Kidney (tissue), 14 donors: ENCODE data around the gene PARP9. TPM values are rescaled to one million over a fixed set of nuclear protein-coding genes. Genes with fewer than 3 reads are reported as not detected.

Source experiments
- DNase-seq, 5 donors: peaks; one replicate each; pipeline ENCODE4 v3.0.0-alpha.2; 2013 to 2020
- FAIRE-seq: peaks from 2 replicates; lab custom pipeline; 2012; peaks lifted over from hg19 to GRCh38; lab: Jason Lieb, UNC
- H3K27ac ChIP-seq, 2 donors: one replicate each; pipeline ENCODE4 v1.7.0; 2013; ENCODE audit warnings: low read depth in 2 of 2, low read length in 2 of 2, inconsistent platforms in 1 of 2
- H3K27me3 ChIP-seq: one replicate; pipeline ENCODE4 v1.7.1; 2013; ENCODE audit warnings: low read length, inconsistent platforms; ENCODE audit not compliant: control insufficient read depth, insufficient read depth
- H3K36me3 ChIP-seq, 3 donors: one replicate each; pipeline versions ENCODE4 v1.7.0 to v1.7.1; 2013; ENCODE audit warnings: low read length in 3 of 3, control low read depth in 1 of 3, inconsistent platforms in 1 of 3; ENCODE audit not compliant: insufficient read depth in 3 of 3, control insufficient read depth in 2 of 3
- H3K4me1 ChIP-seq, 3 donors: one replicate each; pipeline versions ENCODE4 v1.7.0 to v1.7.1; 2013; ENCODE audit warnings: low read length in 3 of 3, inconsistent platforms in 1 of 3, low read depth in 1 of 3; ENCODE audit not compliant: control insufficient read depth in 2 of 3, insufficient read depth in 2 of 3
- H3K4me3 ChIP-seq, 3 donors: one replicate each; pipeline versions ENCODE4 v1.7.0 to v1.8.1; 2013; ENCODE audit warnings: low read length in 3 of 3, control low read depth in 1 of 3, inconsistent platforms in 1 of 3
- H3K9ac ChIP-seq, 3 donors: one replicate each; pipeline versions ENCODE4 v1.7.0 to v1.7.1; 2013; ENCODE audit warnings: low read length in 3 of 3, control low read depth in 1 of 3, inconsistent platforms in 1 of 3
- H3K9me3 ChIP-seq, 3 donors: one replicate each; pipeline versions ENCODE4 v1.7.0 to v1.7.1; 2013; ENCODE audit warnings: low read length in 3 of 3, control low read depth in 1 of 3, inconsistent platforms in 1 of 3; ENCODE audit not compliant: control insufficient read depth in 2 of 3, insufficient read depth in 1 of 3
- CTCF ChIP-seq: IDR thresholded peaks from 3 replicates; pipeline ENCODE4 v1.5.1; 2012; ENCODE audit warnings: mild to moderate bottlenecking, moderate library complexity, borderline replicate concordance; ENCODE audit not compliant: insufficient read depth; ENCODE audit errors: extremely low read depth
- intact Hi-C: fragments of 100-400 bp; cut with DNase I; formaldehyde crosslinking; loops from one replicate; pipeline ENCODE4 v1.11.1; 2022
- polyA plus RNA-seq: library from polyadenylated mRNA; stranded (reverse); fragments of 350-450 nt; fragmentation: Illumina TruSeq; extraction: RNeasy Lipid Tissue Mini Kit (QIAGEN cat#74804); gene quantifications from one replicate; pipeline ENCODE4 v1.2.3, GENCODE V29; 2014; ENCODE audit warnings: low read depth, low replicate concordance; ENCODE audit not compliant: insufficient read depth
- total RNA-seq: library from RNA; stranded (reverse); fragmentation: NEBNext Ultra II Directional; extraction: Animal tissue kit (Norgen Biotek cat#: 25700); gene quantifications from one replicate; pipeline ENCODE4 v1.2.1, GENCODE V29; 2021
- donor health status: control.
- donor health status: control.
- donor health status: control.
- donor health status: control.
- donor health status: control.
- donor health status: DM: yes; HTN: yes; CAD: no.
- donor health status: Normal renal cell carcinoma (clear cell type).

The PARP9 gene
- total and polyA plus RNA-seq, 2 donors from 2014 or later = 27.8 to 54.0 TPM

- Histone ChIP-seq H3K9ac (peak within 1 kb of the TSS; percentile 52 to 89 (median 75)), H3K4me3 (peak within 1 kb of the TSS; percentile 87 to 93 (median 88)), H3K9me3 (no peaks in the 10 kb centered on the region), H3K36me3 (no peaks in the 10 kb centered on the region), H3K27ac (peak within 1 kb of the TSS; percentile 94 to 95), H3K4me1 (peaks cover 0 to 3% (median 2%) of the 10 kb centered on the region in 3 donors), H3K27me3 (no peaks in the 10 kb centered on the region)
- DNase-seq (peak; percentile 91 to 97 (median 95)), FAIRE-seq (no peak)
- intact Hi-C loops = no loop called here
- no peak for TF ChIP-seq CTCF
These were observed 49.7 kb downstream of the PARP9 start, which contains the start of gene KPNA1 for GRCh38 chr3:122514123-122515019. Gene KPNA1 (minus strand): TSS chr3:122514939. CDS start chr3:122496565, 18,374 bp downstream.

- intact Hi-C loops = no loop called here
- no peak for TF ChIP-seq CTCF
- Histone ChIP-seq H3K9me3 (no peaks in the 10 kb centered on the region), H3K4me1 (peaks cover 0 to 3% (median 2%) of the 10 kb centered on the region in 3 donors), H3K4me3 (peak overlapping the region; percentile 87 to 93 (median 88)), H3K36me3 (no peaks in the 10 kb centered on the region), H3K27me3 (no peaks in the 10 kb centered on the region), H3K27ac (peak overlapping the region; percentile 94 to 95), H3K9ac (peak overlapping the region; percentile 49 to 89 (median 52))
- no peak for FAIRE-seq
- peak in 3 of 5 donors; percentile 4 to 82 (median 32) for DNase-seq
These were observed 50.5 kb downstream of the PARP9 start for GRCh38 chr3:122513386-122514122.

- DNase-seq = no peak
- H3K9me3 ChIP-seq = no peaks in the 10 kb centered on the region
- FAIRE-seq = no peak
- H3K9ac ChIP-seq = no peak overlapping the region
- H3K27me3 ChIP-seq = no peaks in the 10 kb centered on the region
- H3K36me3 ChIP-seq = no peaks in the 10 kb centered on the region
- intact Hi-C loops = no loop called here
- no peak for TF ChIP-seq CTCF
- H3K4me1 ChIP-seq = peaks cover 0 to 3% (median 2%) of the 10 kb centered on the region in 3 donors
- H3K27ac ChIP-seq = no peak overlapping the region
- no peak overlapping the region for H3K4me3 ChIP-seq
These were observed 51.8 kb downstream of the PARP9 start for GRCh38 chr3:122512284-122512683.
